Activated effector memory CD4-positive, alpha-beta T cell treated with anti-CD3 and anti-CD28 coated beads, Interleukin-2, amount 50 U/mL, for 16 hours (primary cell): Measurements from ENCODE around the gene ADPRHL1.

Experiments used
- DNase-seq: peaks from one replicate; pipeline ENCODE4 v3.0.0-alpha.2; 2020

Gene ADPRHL1

DNA sequence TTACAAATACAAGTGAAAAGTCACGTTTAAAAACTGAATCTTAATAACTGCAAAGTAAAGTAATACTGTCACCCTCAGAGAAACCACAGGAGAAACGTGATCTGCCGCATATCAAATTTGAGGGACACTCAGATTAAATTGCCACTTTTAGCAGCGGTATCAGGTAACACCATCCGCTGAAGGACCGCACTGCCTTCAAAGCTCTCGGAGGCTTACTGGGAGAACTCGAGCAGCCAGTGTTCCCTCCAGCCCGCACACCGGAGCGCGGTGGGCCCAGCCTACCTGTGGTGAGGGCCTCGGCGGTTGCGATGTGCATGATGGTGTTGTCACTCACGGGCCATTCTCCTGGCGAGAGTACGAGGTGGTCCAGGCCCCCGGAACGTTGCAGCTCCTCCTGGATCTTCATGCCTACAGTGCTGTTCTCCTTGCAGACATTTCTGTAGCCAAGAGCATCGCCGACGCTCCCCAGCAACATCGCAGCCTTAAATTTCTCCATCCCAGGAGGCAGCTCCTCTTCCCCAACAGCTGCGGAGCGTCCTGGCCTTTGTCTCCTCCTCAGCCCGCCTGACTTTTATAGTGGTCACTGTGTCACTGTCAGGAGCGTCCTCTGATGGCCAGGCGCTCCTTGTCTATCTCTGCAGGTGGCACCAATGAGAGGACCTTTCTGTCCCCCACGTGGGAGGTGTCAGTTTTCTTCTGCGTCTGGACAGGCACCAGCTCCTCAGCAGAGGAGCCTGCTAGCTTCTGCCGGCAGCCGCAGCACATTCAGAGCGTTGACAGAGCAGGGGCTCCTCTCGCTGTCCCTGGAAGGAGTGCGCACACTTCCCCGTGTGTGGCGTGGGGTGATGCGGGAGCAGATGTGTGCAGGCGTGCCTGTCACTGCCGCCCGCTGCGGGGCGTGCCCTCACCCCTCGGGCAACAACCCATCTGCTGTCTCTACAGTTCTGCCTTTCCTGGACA lies at the start of gene ADPRHL1:
ADPRHL1 (minus strand) TSS at position 547 of the 960 bp plus-strand sequence; CDS start at position 496, 51 bp downstream.
- DNase-seq, result no peak

DNA sequence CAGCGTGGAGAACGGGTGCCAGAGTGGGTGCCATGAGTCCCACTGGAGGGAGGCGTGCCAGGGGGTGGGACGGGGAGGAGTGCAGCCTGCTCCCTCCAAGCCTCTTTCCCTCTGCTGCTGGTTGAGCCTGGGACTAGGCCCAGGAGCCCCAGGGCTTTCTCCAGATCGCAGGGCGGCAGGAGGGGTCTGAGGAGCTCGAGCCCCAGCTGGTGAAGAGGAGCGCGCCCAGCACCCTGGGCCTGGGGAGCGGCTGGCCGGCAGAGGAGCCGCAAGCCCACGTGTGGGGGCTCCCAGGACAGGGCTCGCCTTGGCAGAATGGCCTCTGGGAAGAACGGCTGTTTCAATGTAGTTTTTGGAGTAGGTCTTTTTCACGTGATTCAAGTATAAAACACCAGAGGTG lies 49.4 kb upstream of the ADPRHL1 start:
- DNase-seq, result no peak

DNA sequence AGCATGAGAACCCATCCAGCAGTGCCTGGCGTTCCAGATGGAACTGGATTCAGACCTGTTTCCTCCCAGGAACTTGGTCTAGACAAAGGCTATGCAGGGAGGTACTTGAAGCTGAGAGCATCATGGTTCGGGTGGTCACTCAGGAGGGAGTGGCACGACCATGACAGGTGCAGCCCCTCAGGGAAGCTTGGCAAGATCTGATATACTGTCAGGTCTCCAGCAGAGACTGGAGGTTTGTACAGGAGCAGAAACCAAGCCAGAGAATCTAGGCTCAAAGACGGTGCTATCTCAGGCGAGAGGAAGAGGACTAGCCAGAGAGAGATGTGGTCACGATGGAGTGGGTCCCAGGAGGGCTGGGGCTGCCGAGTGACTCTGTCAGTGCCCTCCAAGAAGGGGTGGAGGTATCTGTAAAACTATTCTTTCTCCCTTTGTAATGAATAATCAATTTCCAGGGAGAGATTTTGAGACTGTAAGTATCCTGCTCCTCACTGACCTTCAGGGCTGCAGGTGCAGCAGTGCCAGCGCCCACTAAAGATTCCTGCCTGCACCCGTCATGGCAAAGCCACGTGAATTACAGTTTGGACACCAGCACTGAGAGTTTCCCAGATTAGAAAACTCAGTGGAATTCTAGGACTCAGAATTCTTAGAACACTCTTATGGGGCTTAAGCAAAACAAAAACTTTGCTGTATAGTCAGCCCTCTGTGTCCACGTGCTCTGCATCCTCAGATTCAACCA lies 47.4 kb upstream of the ADPRHL1 start:
- DNase-seq, result no peak

DNA sequence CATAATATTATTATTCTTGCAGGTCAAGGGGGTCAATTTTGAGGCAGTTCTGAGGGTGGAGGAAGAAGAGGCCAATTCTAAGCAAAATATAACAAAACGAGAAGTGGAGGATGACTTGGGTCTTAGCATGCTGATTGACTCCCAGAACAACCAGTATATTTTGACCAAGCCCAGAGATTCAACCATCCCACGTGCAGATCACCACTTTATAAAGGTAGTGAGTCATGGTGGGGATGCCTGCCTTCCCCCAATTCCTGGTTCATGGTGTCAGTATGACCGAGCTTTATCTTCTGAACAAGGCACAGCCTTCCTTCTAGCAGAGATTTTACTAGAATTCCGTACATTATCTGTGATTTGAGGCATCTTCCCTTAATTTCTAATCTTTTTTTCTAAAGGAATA lies 46.6 kb upstream of the ADPRHL1 start:
- no peak for DNase-seq

DNA sequence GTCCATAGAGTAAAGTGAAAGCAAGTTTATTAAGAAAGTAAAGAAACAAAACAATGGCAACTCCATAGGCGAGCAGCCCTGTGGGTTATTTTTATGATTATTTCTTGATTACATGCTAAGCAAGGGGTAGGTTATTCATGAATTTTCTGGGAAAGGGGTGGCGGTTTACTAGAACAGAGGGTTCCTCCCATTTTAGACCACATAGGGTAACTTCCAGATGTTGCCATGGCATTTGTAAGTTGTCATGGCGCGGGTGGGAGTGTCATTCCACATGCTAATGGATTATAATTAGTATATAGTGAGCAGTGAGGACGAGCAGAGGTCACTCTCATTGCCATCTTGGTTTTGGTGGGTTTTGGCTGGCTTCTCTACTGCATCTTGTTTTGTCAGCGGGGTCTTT lies 45.6 kb upstream of the ADPRHL1 start:
- no peak for DNase-seq

DNA sequence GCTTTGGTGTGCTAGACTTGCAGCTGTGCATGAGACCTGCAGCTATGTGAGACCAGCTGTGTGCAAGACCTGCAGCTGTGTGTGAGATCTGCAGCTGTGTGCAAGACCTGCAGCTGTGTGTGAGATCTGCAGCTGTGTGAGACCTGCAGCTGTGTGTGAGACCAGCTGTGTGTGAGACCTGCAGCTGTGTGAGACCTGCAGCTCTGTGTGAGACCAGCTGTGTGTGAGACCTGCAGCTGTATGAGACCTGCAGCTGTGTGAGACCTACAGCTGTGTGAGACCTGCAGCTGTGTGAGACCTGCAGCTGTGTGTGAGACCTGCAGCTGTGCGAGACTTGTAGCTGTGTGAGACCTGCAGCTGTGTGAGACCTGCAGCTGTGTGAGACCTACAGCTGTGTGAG lies 43.9 kb upstream of the ADPRHL1 start:
- DNase-seq, result no peak

DNA sequence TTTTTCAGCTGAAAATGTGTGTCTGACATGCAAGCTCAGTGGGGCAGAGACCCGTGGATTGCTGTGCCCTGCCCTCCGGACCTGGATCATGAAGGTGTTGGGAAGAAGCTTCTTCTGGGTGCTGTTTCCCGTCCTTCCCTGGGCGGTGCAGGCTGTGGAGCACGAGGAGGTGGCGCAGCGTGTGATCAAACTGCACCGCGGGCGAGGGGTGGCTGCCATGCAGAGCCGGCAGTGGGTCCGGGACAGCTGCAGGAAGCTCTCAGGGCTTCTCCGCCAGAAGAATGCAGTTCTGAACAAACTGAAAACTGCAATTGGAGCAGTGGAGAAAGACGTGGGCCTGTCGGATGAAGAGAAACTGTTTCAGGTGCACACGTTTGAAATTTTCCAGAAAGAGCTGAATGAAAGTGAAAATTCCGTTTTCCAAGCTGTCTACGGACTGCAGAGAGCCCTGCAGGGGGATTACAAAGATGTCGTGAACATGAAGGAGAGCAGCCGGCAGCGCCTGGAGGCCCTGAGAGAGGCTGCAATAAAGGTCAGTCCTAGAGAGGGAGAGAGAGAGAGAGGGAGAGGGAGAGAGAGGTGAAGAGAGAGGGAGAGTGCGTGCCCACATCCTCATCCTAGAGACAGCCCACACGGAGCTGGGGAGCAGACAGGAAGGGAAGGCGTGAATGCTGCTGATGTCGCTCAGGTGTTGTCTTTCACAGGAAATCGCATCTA lies 42.4 kb upstream of the ADPRHL1 start:
- DNase-seq, result no peak

DNA sequence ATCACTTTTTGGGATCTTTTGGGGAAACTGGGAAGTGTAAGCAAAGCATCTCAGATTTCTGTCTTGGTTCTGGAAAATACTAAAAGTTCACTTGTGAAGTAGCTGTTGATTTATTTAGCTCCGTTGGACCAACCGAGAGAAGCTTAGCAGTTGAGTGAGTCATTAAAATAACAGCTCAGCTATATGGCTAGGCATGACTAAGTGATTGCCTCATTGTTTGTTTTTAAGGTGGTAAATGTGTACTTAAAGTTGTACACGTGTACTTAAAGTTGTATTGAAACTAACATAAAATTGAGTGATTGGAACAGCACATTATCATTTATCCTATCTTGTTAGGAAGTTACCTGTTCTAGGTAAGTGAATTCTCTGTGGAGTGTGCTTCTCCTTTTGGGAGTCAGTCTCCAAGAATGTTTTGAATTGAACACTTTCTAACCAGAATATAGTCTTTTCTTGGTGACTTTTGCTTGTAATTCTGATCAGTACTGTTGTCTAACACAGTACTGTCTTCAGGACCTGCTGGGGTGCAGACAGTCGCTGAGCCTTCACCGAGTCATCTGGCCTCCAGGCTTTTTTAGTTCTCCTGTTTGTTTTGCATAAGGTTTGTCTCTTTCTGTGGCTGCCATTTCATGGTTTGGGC lies 40.1 kb upstream of the ADPRHL1 start:
- no peak for DNase-seq

DNA sequence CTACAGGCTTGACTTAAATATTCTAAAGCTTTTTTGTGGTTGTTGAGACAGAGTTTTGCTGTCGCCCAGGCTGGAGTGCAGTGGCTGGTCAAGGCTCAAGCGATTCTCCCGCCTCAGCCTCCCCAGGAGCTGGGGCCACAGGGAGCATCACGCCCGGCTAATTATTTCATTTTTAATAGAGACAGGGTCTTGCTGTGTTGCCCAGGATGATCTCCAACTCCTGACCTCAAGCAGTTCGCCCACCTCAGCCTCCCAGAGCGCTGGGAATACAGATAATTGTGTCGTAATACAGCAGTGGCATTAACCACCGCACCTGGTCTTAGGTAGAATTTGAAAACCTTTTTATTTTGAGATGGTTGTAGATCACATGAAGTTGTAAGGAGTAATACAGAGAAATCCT lies 38.7 kb upstream of the ADPRHL1 start:
- no peak for DNase-seq

DNA sequence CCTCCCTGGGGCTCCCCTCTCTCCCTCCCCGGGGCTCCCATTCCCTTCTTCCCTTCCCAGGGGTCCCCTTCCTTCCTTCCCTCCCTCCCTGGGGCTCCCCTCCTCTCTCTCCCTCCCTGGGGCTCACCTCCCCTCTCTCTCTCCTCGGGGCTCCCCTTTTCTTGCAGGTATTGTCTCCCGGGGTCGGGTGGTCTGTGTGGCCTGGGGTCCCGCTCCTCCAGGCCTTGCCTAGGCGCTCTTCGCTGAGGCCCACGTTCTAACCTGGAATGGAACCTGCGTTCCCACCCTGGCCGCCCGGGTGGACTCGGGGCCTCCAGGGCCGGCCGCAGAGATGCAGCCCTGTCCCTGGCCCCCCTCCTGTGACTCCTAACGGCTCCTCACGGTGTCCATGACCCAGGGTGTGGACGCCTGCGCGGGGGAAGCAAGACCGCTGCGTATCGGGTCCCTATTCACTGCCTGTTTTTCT lies 38.2 kb upstream of the ADPRHL1 start:
- DNase-seq, result no peak

DNA sequence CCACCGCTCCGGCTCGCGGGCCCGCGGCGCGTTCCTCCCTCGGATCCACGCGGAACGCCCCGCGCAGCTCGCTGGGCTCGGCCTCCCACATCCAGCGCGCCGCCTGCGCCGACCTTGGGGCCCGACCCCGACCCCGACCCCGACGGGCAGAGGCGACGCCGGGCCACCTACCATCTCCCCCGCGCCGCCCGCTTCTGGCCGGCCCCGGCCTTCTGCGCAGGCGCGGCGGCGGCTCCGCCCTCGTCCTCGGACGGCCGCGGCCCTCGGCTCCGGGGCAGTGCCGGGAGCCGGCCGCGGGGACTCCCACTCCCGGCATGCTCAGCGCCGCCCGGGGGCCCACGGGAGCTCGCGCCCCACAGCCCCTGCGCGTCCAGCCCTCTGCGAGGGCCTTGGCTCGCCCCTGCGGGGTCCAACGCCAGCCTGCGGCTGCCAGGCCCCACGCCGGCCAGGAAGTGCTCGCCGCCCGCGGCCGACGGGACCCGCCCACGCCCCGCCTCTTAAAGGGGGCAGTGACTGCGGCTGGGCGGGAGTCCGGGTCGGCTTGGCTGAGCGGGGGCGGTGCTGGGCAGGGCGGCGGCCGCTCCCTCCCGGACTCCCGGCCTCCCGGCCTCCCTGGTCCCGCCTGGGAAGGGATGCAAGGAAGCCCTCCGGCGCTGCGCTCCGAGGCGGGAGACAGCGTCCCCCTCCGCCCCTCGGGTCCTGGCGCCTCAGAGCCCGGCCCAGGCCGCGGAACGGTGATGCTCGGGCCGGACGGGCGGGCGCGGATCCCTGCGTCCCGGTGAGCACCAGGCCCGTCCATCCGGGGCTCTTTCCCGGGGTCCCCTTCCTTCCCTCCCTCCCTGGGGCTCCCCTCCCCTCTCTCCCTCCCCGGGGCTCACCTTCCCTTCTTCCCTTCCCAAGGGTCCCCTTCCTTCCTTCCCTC lies 37.5 kb upstream of the ADPRHL1 start, which contains the start of gene DCUN1D2:
DCUN1D2 (minus strand) TSS at position 216 of the 922 bp plus-strand sequence; CDS start at position 174, 42 bp downstream.
- DNase-seq, result peak; percentile 91

DNA sequence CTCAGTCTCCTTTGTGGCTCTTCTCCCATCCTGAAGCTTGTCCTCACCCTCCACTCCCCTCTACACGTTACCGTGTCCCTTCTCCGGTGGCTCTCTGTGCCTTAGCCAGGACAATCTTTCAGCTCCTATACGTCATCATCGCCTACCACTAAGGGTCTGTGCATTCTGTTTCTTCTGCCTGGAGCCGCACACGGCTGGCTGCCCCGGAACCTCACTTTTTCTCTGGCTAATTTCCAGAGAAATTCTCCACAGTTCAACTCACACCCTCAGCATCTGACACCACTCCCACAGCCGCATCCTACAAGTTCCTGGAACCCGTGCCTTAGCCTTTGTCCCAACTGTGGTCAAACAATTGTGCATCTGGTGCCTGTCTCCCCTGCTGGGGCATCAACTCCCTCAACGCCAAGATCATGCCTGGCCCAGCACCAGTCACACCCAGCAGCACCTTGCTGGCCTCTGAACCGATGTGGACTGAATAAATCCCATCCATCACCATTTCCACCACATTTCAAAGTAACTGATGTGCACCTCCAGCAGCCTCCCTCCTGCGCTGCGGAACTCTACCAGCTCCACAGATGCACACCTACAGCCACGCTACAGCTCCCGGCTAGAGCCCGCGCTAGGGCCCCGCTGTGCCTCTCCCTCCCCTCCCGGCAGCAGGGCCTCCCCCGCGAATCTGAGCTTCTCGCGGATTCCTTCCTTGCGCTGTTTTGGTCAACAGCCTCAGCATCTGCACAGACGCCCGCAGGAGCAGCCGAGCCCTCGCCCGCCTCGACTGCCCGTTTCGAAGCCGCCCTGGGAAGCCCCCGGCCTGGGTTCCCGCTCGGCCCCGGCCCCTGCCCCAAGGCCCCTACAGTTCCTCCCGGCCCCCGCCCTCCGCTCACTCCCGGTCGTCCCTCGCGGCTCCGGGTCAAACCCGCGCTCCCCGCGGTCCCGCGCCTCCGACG lies 36.5 kb upstream of the ADPRHL1 start:
- peak; percentile 72 for DNase-seq

DNA sequence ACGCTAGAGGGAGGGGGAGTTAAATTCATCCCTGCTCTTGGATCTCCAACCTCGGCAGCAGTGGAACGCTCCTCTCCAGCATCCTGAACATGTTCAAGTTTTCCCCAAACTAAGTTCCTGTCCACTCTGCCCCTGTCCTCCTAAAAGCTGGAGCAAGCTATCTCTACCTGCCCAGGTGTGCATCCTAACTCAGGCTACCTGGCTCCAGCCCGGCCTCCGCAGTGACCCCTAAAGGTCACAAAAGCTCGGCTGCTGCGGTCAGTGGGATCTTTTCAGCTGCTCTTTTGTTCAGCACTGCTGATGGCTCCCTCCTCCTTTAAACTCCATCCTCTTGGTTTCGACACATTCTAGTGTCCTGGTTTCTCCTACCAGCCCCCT lies 35.9 kb upstream of the ADPRHL1 start:
- no peak for DNase-seq

DNA sequence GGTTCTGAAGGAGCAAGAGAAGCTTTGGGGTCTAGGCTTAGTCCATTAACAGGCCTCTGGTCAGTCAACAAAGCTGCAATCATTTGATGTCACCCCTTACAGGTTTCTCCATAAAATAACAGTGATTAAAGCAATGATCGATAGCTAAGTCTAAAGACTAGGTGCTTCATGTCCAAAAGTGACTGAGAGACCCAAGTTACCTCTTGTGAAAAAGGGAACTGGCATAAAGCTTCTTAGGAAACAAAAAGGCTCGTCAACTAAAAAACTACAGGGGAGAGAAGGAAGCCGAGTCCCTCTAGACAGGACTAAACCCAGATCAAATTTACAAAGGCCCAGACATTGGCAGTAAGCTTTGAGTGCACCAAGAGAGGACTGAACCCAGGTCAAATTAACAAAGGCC lies 35.0 kb upstream of the ADPRHL1 start:
- DNase-seq, result no peak

DNA sequence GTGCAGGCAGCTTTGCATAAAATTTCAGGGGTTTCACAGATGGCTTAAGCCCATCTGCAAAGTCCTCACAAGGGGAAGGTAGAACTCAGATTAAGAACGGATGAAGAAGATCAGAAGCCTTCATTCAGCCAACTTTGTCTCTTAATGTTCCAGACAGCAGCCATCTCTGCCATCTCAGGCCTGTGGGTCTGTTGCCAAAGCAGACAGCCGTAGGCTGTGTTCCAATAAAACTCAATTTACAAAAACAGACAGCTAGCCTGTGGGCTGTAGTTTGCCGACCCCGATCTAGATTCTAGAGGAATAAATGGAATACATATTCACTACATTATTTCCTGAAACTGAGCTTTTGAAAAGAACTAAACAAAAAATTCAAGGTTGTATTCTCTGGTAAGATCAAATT lies 33.4 kb upstream of the ADPRHL1 start:
- DNase-seq, result no peak

DNA sequence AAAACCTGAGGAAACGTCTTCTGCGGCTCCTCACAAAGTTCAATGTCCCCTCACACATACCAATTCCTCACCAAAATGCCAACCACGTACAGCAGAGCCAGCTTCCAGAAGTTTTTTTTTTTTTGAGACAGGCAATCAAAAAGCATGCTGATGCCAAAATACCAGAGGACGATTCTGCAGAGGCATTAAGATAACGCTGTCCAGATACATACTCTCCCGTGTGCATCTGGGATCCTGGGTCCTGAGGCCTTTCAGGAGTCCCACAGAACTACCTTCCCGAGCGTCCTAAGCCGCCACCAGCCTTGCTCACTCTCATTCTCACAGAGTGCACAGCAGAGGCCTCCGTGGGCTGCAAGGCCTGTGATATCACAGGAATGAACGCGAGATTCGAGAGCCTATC lies 32.3 kb upstream of the ADPRHL1 start:
- no peak for DNase-seq

DNA sequence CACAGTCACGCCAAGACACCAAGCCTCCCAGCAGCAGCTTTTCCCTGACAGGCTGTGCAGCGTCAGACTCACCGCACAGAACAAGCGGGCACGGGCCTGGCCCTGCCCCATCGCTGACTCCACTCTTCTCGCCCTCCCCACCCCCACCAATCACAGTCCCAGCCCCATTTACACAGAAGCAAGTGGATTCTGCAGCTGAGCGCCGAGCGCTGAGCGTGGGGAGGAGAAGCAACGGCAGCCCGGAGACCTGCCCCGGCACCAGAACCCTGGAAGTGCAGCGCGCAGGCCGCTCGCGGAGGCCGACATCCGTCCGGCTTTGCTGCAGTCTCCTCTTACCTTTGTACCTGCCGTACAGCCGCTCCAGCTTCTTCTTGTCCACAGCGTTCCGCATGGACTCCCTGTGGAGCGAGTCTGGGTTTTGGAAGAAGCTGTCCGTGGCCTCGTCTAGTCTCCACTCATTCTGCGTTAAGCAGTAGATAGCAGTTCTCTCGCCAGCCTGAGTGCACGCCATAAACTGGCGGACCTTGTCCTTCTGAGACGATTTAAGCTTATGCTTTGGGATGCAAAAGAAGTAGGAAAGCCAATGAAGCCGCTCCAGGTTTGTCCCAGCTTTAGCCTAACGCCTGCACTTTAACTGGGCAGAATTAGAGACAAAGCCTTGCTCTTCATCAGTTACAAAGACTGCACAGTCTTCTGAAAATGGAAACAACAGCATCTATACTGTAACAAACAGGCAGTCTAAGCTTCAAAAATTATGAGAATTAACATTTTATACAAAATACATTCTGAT lies 30.4 kb upstream of the ADPRHL1 start:
- no peak for DNase-seq

DNA sequence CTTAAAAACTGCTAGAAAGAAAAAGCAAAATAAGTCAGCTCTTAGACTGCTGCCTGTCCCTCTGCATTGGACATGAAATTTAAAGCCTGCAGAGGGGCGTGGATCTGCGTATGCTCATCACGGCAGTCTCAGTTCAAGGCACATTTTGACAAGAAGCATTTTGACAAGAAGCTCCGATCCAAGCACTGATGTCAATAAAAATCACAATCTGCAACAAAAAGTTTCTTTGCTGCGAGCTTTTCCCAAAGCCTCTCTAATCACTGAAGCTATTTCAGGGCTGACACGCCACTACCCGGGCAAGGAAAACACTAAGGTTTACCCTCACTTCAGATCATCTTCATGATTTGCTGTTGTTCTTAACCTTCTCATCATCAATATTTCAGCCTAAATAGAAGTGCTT lies 29.8 kb upstream of the ADPRHL1 start:
- no peak for DNase-seq

DNA sequence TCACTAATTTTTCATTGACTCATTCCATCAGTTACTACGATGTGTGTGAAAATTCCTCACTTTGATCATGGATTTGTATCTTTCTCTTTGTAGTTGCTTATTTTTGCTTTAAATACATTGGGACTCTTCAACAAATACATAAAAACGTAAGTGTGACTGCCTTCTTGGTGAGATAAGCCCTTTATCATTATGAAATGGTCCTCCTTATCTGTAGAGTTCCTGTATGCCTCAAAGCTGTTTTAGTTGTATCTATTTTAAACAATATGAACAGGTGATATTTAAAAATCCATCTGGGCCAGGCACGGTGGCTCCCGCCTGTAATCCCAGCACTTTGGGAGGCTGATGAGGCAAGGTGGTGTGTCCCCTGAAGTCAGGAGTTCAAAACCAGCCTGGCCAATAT lies 25.9 kb upstream of the ADPRHL1 start:
- no peak for DNase-seq

DNA sequence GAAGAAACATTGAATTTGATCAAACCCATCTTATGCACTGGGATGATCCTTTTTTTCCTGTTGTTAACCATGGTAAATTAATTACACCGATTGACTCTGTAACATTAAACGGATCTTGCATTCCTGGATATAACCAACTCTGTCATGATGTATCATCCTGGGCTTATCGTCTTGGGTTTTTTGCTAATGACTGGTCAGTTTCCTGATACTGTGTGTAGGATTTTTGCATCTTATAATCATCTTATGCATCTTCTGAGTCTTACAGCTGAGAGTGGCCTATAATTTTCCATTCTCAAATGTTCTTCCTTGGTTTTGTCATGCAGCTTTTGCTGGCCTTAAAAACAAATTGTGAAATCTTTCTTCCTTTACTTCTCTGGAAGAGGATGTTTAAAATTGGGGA lies 24.4 kb upstream of the ADPRHL1 start:
- no peak for DNase-seq
